GM15510 (cell line): ENCODE data around the gene ATG2B.

Experiments used
- POLR2A ChIP-seq: IDR thresholded peaks from 3 replicates; pipeline ENCODE4 v1.6.1; 2011; ENCODE audit warnings: borderline replicate concordance; ENCODE audit not compliant: insufficient read length; ENCODE audit errors: extremely low read depth

ATG2B gene

DNA sequence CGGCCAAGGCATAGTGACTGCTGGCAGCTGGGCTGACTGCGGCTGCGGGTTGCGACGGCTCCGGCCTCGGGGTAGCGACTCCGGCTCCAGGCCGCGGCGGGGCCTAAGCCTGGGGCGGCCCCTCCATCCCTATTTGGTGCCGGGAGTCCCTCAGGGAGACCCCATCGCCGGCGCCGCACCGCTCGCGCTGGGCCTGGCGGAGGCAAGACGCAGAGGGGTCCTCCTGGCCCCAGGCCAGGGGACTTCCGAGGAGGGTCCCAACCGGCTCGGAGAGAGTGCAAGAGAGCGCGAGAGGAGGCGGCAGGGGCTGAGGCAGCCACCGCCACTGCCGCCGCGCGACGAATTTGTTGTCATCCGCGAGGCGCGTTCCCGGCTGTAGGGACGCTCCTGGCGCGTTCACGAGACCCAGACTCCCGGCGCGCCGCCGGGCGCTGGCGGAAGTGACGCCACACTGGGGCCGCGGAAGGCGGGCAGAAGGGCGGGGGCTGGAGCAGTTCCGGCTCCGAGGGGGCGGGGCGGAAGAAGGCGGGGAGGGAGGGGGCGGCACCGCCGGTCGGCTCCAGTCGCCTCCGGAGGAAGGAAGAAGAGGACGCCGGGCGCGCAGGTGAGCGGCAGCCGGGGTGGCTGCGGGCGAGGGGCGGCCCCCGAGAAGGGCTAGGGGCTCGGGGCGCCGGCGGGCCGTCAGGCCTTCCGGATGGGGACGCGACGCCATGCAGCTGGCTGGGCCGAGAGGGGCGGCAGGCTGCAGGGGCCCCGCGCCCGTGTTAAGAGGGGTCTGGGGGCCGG, at the start of gene ATG2B, which contains the start of gene GSKIP:
Gene ATG2B, minus strand, starts transcription at position 377 of the 786 bp plus-strand sequence. Its CDS starts 365 bp downstream, at position 12.
Gene GSKIP, plus strand, starts transcription at position 562 of the 786 bp plus-strand sequence. CDS start 18,722 bp downstream, outside the sequence.
- peak; percentile 88 for TF ChIP-seq POLR2A

- TF ChIP-seq POLR2A = no peak
Observed at GRCh38 chr14:96410119-96410518, 47.0 kb upstream of the ATG2B start.

DNA sequence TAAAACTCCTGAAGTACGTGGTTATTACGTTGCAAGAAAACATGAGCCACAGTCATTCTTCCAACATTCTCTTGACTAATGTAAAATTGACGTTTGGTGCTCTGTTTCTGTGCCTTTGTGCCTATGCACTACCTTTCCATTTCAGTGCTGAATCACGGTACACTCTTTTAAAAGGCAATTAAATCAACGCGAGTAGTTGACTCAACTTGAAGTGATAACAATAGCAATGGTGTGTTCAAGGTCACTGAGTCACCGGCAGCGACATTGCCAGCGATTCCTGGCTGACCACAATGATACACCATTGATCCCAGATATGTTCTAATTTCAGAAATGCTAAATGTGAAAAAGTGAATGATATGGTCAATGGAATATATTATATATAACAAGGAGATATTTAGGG, 46.6 kb upstream of the ATG2B start:
- no peak for TF ChIP-seq POLR2A

- no peak for TF ChIP-seq POLR2A
Observed at GRCh38 chr14:96408608-96409007, 45.5 kb upstream of the ATG2B start.

DNA sequence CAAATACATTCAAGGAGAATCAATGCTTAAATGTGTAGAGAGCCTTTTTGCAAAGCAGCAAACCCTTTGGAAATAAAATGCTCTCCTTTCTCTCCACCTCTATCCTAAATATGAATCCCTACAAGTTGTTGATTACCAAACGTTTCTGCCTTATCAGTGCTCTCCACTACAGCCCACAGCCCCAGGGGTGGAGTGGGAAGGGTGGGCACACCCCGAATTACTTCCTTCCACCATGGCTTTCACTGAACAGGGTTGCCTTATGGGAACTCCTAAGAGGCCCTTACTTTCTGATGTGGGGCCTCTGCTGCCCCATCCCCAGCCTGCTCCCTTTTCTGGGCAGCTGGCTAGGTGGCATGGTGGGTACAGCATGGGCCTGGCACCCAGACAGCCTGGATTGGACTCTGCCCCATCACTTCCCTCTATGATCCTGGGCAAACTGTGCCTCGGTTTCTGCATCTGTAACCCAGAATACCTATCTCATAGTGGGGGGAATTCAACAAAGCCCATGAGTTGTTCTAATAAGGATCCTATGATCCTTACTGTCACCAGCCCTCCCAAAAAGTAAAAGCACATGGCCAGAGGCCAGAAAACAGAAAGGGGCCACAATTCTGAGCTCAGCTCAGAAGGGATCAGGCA, 44.9 kb upstream of the ATG2B start:
- no peak for TF ChIP-seq POLR2A

DNA sequence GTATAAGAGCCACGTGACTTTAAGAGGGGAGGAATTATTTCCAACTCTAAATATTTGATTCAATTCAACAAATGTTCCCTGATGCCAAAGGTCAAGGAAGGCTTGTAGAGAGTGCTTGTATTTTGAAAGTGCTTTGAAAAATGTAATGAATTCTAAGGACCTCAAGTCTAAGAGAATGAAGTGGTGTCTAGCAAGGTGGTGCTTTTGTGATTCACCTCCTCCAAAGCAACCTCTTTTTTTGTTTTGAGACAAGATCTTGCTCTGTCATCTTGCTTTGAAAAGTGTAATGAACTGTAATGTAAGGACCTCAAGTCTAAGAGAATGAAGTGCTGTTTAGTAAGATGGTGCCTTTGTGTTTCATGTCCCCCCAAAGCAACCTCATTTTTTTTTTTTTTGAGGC, 42.5 kb upstream of the ATG2B start:
- no peak for TF ChIP-seq POLR2A

GRCh38 chr14:96403409-96403808, 40.3 kb upstream of the ATG2B start:
- no peak for TF ChIP-seq POLR2A

DNA sequence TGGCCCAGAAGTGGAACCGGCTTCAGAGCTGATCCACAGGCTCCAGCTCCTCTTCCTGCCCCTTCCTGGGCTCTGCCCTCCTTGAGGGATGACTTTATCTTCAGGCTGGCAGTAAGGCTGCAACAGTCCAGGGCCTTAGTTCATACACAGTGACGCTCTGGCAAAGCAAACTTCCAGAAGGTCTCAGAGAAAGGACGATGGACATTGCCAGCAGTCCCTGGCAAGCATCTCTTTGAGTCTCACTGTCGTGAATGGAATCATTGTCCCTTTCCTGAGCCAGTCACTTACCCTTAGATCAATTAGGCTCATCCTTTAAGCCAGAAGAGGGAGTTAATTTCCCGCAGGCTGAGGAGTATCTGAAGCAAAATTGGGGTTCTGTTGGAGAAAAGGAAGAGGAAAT, 37.4 kb upstream of the ATG2B start:
- TF ChIP-seq POLR2A = no peak

- TF ChIP-seq POLR2A = no peak
Observed at GRCh38 chr14:96399405-96399804, 36.3 kb upstream of the ATG2B start.

DNA sequence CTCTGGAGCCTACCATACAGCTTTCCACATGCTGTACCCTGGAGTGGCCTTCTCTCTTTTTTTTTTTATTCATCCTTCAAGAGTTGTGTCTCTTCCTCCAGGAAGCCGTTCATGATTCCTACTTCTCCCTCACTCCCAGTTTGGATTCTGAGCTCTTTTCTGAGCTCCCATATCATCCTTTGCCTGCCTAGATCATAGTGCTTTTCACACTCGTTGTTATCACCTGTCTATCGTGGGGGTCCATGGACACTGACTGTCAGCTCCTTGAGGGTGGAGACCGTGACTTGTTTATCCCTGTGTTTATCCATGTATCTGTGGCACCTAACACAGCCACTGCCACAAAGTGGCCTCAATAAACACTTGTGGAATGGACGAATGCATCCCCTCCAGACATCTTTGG, 35.8 kb upstream of the ATG2B start:
- no peak for TF ChIP-seq POLR2A

GRCh38 chr14:96398432-96398831, 35.3 kb upstream of the ATG2B start:
- no peak for TF ChIP-seq POLR2A

DNA sequence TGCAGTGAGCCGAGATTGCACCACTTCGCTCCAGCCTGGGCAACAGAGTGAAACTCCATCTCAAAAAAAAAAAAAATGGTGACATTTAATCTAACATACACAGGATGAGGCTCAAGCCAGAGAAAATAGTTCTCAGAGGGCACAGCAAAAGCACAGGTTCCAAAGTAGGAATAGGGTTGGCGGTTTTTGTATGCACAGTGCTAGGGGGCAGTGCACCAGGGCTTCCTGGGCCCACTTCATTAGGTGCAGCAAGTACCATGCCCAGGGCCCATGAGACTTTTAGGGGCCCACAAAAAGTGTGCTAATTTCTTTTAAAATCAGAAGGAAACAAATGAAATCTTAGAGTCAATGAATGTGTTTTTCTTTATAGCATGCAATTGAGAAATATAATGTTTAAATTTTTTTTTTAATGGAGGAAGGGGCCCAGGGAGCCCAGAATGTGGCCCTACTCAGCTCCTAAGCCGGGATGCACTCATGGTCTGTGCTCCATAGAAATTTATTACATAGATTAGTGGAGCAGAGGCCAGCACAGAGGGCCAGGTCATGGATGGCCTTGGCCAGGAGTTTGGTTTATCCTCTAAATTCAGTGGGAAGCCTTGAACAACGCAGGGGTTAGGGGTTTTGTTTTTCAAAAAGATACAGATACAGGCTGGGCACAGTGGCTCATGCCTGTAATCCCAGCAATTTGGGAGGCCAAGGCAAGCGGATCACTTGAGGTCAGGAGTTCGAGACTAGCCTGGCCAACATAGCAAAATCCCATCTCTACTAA, 31.1 kb upstream of the ATG2B start:
- no peak for TF ChIP-seq POLR2A

- TF ChIP-seq POLR2A = no peak
Observed at GRCh38 chr14:96393071-96393691, 30.0 kb upstream of the ATG2B start.

DNA sequence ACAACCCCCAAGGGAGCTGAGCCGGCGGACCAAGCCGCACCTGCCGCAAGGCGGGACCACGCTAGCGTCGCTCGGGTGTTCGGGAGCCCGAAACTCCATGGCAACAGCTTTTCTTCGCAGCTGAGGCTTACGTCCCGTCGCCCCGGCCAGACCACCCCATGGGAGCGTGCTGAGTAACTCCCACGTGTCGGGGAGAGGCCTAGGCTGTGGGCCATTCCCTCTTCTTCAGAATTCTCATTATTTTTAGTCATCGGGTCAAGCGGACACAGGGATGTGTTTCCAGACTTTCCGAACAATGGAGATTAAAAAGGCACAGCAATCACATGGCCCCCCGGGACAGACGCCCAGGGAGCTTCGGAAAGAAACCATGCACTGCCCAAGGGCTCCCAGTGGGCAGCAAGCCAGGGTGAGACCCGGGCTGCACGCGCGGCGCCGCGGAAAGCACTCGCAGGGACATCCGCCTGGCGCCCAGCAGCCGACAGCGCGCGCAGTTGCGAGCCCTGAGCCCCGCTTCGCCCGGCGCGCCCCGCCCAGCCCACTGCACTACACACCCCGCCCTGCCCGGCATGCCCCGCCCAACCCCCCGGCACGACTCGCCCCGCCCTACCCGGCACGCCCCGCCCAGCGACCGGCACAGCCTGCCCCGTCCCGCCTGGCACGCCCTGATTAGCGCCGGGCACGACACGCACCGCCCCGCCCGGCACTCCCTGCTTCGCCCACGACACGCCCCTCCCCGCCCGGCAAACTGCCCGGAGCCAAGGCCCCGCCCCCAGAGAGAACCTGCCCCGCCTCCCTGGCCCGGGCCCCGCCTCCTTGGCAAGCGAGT, 28.4 kb upstream of the ATG2B start:
- TF ChIP-seq POLR2A = peak; percentile 80
